MCF 10A (cell line): ENCODE measurements around the gene ADM5. TPM values are rescaled to one million over a fixed set of nuclear protein-coding genes. Genes with fewer than 3 reads are reported as not detected.

Experiments used
- BruUV-seq: library from RNA; stranded (reverse); fragments of 400-500 nt; replicated peaks from 2 replicates; lab custom pipeline; 2021; lab: Mats Ljungman, UMichigan
- CTCF ChIA-PET: fragments of 300-600 bp; sonication (Branson Sonifier 250); formaldehyde crosslinking; extraction: SDS; loops from one replicate; lab custom pipeline; 2021; ENCODE audit warnings: antibody characterized with exemption, inconsistent platforms; lab: Yijun Ruan, JAX
- POLR2A ChIA-PET: fragments of 300-600, 350-650 bp; sonication (Branson Sonifier 250); formaldehyde crosslinking; extraction: SDS; loops from one replicate; lab custom pipeline; 2020; ENCODE audit warnings: antibody characterized with exemption, inconsistent platforms; lab: Yijun Ruan, JAX
- DNase-seq: peaks from one replicate; pipeline ENCODE4 v3.0.0-alpha.2; 2018; ENCODE audit not compliant: unreplicated experiment
- H3K27ac Mint-ChIP-seq: one replicate; pipeline ENCODE4 v1.8.0; 2022; ENCODE audit warnings: mild to moderate bottlenecking, low read depth, mixed read lengths; ENCODE audit not compliant: unreplicated experiment
- H3K27me3 Mint-ChIP-seq: one replicate; pipeline ENCODE4 v1.8.0; 2022; ENCODE audit warnings: mixed read lengths; ENCODE audit not compliant: insufficient read depth, unreplicated experiment
- H3K36me3 Mint-ChIP-seq: one replicate; pipeline ENCODE4 v1.8.0; 2022; ENCODE audit warnings: mild to moderate bottlenecking, moderate library complexity, mixed read lengths; ENCODE audit not compliant: insufficient read depth, unreplicated experiment
- H3K4me1 Mint-ChIP-seq: one replicate; pipeline ENCODE4 v1.8.0; 2022; ENCODE audit warnings: mixed read lengths; ENCODE audit not compliant: insufficient read depth, unreplicated experiment
- H3K4me3 Mint-ChIP-seq: one replicate; pipeline ENCODE4 v1.8.0; 2022; ENCODE audit warnings: mild to moderate bottlenecking, moderate library complexity, mixed read lengths; ENCODE audit not compliant: unreplicated experiment
- H3K9me3 Mint-ChIP-seq: one replicate; pipeline ENCODE4 v1.8.0; 2022; ENCODE audit warnings: mixed read lengths; ENCODE audit not compliant: unreplicated experiment
- intact Hi-C: fragments of 100-400 bp; cut with micrococcal nuclease; formaldehyde crosslinking; loops from 2 replicates; pipeline ENCODE4 v1.14.1; 2022
- total RNA-seq: library from RNA; stranded (reverse); gene quantifications from 2 replicates; pipeline ENCODE4 v1.2.3, GENCODE V29; 2022
- TF ChIP-seq, protein P1 (sequence below): fragments of 200-600 bp; IDR thresholded peaks from one replicate; pipeline ENCODE4 v1.8.0; 2022; ENCODE audit warnings: antibody characterized with exemption, mild to moderate bottlenecking; ENCODE audit not compliant: unreplicated experiment

The ADM5 gene
- total RNA-seq, 1 experiment from 2014 or later = 1.8 TPM

DNA sequence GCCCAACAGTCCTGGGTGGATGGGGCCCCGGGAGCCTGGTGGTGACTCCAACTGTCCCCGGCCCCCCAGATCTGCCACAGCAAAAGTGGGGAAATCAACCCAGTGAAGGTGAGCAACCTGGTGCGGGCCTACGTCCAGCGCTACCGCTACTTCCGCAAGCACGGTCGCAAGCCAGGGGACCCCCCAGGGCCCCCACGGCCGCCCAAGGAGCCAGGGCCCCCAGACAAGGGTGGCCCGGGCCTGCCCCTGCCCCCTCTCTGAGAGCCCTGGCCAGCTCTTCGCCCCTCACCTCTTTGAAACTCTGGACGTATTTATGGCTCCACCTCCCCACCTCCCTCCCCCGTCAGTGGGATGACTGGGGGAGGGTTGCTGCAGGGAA lies 31.3 kb upstream of the ADM5 start:
- POLR2A ChIA-PET = interaction anchor here (11.4 kb wide), 1 partner anchor 16 kb away, joined by 167 read pairs; the partner anchor contains the start of genes RRAS and SCAF1
- no peak overlapping the region for H3K4me3 Mint-ChIP-seq

DNA sequence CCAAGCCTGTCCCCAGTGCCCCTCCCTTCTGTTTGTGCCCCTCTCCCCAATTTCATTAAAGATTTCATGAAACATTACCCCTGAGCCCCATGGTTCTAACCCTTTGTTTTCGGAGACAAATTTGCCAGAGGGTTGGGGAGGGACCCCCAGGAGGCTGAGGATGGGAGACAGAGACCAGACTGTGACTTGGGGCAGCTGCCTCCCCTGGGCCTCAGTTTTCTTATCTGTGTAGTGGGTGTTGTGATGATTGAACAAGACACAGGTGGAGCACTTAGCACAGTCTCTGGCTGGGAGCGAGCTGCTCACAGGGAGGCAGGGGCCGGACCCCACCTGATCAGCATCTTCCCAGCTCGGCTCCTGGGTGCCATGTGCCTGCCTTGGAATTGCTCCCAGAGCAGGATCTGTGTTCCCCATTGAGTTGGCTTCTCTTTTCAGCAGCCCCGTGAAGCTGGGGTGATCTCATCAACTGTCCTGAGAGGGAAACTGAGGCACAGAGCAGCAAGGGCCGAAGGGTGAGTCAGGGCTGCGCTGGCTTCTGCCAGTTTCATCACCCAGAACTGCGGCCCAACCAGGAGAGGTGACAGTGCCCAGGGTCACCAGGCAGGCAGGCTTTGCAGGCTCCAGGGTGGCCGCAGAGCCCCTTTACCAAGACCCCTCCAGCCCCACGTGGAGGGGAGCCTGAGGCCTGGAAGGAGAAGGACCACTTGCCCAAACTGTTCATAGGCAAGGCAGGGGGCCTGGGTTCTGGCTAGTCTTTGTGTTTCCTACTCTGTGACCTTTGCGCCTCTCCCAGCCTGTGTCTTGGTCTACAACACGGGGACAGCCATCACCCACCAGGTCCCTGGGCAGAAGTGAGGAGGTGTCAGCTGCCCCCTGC lies 30.6 kb upstream of the ADM5 start:
- POLR2A ChIA-PET = interaction anchor here (11.4 kb wide), 1 partner anchor 17 kb away, joined by 167 read pairs; the partner anchor contains the start of genes RRAS and SCAF1
- Mint-ChIP-seq H3K4me1 (no peaks in the 10 kb centered on the region), H3K27me3 (no peaks in the 10 kb centered on the region), H3K4me3 (no peak overlapping the region), H3K9me3 (no peaks in the 10 kb centered on the region), H3K27ac (no peak overlapping the region), H3K36me3 (peaks cover 58% of the 10 kb centered on the region)
- no peak for DNase-seq
- CTCF ChIA-PET = interaction anchor here (1.0 kb wide), 1 partner anchor 89 kb away, joined by 4 read pairs; no protein-coding TSS in a partner anchor
- BruUV-seq = no TSS peak
- intact Hi-C loops = no loop called here
- TF ChIP-seq, protein P1, sequence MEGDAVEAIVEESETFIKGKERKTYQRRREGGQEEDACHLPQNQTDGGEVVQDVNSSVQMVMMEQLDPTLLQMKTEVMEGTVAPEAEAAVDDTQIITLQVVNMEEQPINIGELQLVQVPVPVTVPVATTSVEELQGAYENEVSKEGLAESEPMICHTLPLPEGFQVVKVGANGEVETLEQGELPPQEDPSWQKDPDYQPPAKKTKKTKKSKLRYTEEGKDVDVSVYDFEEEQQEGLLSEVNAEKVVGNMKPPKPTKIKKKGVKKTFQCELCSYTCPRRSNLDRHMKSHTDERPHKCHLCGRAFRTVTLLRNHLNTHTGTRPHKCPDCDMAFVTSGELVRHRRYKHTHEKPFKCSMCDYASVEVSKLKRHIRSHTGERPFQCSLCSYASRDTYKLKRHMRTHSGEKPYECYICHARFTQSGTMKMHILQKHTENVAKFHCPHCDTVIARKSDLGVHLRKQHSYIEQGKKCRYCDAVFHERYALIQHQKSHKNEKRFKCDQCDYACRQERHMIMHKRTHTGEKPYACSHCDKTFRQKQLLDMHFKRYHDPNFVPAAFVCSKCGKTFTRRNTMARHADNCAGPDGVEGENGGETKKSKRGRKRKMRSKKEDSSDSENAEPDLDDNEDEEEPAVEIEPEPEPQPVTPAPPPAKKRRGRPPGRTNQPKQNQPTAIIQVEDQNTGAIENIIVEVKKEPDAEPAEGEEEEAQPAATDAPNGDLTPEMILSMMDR = no peak

More for the DNA sequence above, 31.3 kb upstream of the ADM5 start:
- H3K27ac Mint-ChIP-seq = no peak overlapping the region
- TF ChIP-seq, protein P1 = no peak
- no peaks in the 10 kb centered on the region for H3K4me1 Mint-ChIP-seq
- intact Hi-C loops = no loop called here
- H3K27me3 Mint-ChIP-seq = no peaks in the 10 kb centered on the region
- H3K9me3 Mint-ChIP-seq = no peaks in the 10 kb centered on the region
- BruUV-seq = TSS peak; percentile 44
- peaks cover 58% of the 10 kb centered on the region for H3K36me3 Mint-ChIP-seq
- CTCF ChIA-PET = interaction anchor here (0.6 to 1.1 kb wide), 2 partner anchors 115 to 498 kb away, joined by 3 read pairs; no protein-coding TSS in a partner anchor
- DNase-seq = no peak

DNA sequence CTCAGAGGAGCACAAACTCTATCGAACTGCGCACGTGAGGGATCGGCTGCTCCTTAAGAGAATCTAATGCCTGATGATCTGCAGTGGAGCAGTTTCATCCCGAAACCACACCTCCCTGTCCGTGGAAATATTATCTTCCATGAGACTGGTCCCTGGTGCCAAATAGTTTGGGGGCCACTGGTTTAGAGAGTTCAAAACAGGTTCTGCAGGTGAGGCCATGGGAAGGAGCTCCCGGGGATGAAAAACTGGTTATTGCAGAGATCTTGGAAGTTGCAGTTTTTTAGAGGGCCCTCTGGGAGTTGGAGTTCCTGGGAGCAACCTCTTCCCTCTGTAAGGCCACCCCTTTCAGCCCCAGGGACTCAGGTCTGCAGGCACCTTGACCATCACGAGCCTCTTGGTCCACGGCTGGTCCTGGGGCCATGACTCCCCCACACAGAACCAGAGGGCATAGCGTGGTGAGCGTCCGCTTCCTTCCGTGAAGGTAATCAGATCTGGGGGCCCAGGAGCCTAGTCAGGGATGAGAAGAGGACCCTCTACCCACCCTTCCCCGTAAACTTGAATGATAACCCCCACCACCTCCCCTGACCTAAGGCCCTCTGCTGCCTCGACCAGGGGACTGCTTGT lies 28.9 kb upstream of the ADM5 start:
- Mint-ChIP-seq H3K4me3 (no peak overlapping the region), H3K27ac (peak overlapping the region; percentile 27), H3K9me3 (no peaks in the 10 kb centered on the region), H3K4me1 (peaks cover 6% of the 10 kb centered on the region), H3K36me3 (peaks cover 42% of the 10 kb centered on the region), H3K27me3 (no peaks in the 10 kb centered on the region)
- DNase-seq = no peak
- BruUV-seq = no TSS peak
- ChIA-PET POLR2A (interaction anchor here (0.9 to 11.4 kb wide), 3 partner anchors 12 to 171 kb away, joined by 3 to 167 read pairs (median 3); partner anchors contain the start of genes RRAS and SCAF1), CTCF (interaction anchor here (0.7 to 1.1 kb wide), 5 partner anchors 12 to 372 kb away, joined by 3 to 4 read pairs (median 3); no protein-coding TSS in a partner anchor)
- TF ChIP-seq, protein P1 = no peak
- intact Hi-C loops = no loop called here

DNA sequence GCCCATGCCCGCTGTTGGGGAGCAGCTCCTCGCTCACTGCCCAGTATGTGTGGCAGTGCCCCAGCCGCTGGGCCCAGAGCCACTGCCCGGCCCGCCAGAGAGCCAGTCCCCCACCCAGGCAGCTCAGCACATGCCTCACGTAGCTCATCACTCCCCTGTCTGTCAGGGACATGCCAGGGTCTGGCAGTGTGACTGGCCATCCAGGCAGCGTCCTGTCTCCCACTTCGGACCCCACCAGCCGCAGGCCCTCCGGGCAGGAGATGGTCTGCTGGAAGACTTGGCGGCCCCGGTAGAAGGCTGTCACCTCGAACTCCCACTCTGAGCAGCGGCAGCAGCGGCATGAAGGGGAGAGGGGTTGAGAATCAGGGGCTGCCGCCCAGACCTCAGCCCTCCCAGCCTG lies 27.4 kb upstream of the ADM5 start:
- peaks cover 37% of the 10 kb centered on the region for H3K36me3 Mint-ChIP-seq
- POLR2A ChIA-PET = interaction anchor here (2.0 to 11.4 kb wide), 2 partner anchors 14 to 20 kb away, joined by 7 to 167 read pairs; partner anchors contain the start of genes RRAS and SCAF1
- no peak overlapping the region for H3K4me3 Mint-ChIP-seq
- no peak for DNase-seq
- TF ChIP-seq, protein P1 = no peak
- TSS peak; percentile 21 for BruUV-seq
- no peaks in the 10 kb centered on the region for H3K9me3 Mint-ChIP-seq
- H3K4me1 Mint-ChIP-seq = peaks cover 14% of the 10 kb centered on the region
- intact Hi-C loops = no loop called here
- H3K27me3 Mint-ChIP-seq = no peaks in the 10 kb centered on the region
- CTCF ChIA-PET = no interaction called here
- no peak overlapping the region for H3K27ac Mint-ChIP-seq
